Measurements from ENCODE around the gene SSH3. TPM values are rescaled to one million over a fixed set of nuclear protein-coding genes. Genes with fewer than 3 reads are reported as not detected.
A peak's percentile ranks its signal among the peaks of the same experiment; 100 is the strongest.

Gene SSH3
- total RNA-seq, 4 donors from 2014 or later, result 55.9 to 128 (median 99.9) TPM

- H3K36me3 ChIP-seq, result no peaks in the 10 kb centered on the region
- H3K27me3 ChIP-seq, result no peaks in the 10 kb centered on the region
- TF ChIP-seq POLR2A (IDR thresholded peaks at IDR 0.05) (peak in 1 of 2 donors; percentile 3), CTCF (IDR thresholded peaks at IDR 0.05) (peak; percentile 76 to 91 (median 85))
- peak overlapping the region in 3 of 4 donors; percentile 44 to 57 (median 55) for H3K27ac ChIP-seq
- no peaks in the 10 kb centered on the region for H3K9me3 ChIP-seq
- peaks cover 2 to 33% (median 21%) of the 10 kb centered on the region in 4 donors for H3K4me1 ChIP-seq
- DNase-seq, result peak; percentile 84 to 93 (median 87)
- H3K4me3 ChIP-seq, result no peak overlapping the region
These were observed 40.3 kb upstream of the SSH3 start for GRCh38 chr11:67262731-67263675.

GRCh38 chr11:67264260-67264659 lies 39.1 kb upstream of the SSH3 start:
- Histone ChIP-seq H3K27me3 (no peaks in the 10 kb centered on the region), H3K4me3 (no peak overlapping the region), H3K4me1 (peaks cover 12 to 46% (median 33%) of the 10 kb centered on the region in 4 donors), H3K36me3 (peaks cover 0 to 6% (median 0%) of the 10 kb centered on the region in 3 donors), H3K27ac (no peak overlapping the region), H3K9me3 (no peaks in the 10 kb centered on the region)
- no peak for DNase-seq
- TF ChIP-seq CTCF (IDR thresholded peaks at IDR 0.05) (no peak), POLR2A (IDR thresholded peaks at IDR 0.05) (no peak)

- Histone ChIP-seq H3K4me3 (no peak overlapping the region), H3K27me3 (no peaks in the 10 kb centered on the region), H3K4me1 (peaks cover 15 to 54% (median 41%) of the 10 kb centered on the region in 4 donors), H3K36me3 (peaks cover 0 to 6% (median 0%) of the 10 kb centered on the region in 3 donors), H3K27ac (no peak overlapping the region), H3K9me3 (no peaks in the 10 kb centered on the region)
- DNase-seq, result peak in 2 of 3 donors; percentile 44 to 46
- TF ChIP-seq POLR2A (IDR thresholded peaks at IDR 0.05), result no peak
- TF ChIP-seq CTCF (IDR thresholded peaks at IDR 0.05), result no peak
These were observed 38.3 kb upstream of the SSH3 start for GRCh38 chr11:67264877-67265632.

- Histone ChIP-seq H3K36me3 (peaks cover 0 to 6% (median 0%) of the 10 kb centered on the region in 3 donors), H3K4me1 (peaks cover 15 to 62% (median 47%) of the 10 kb centered on the region in 4 donors), H3K27ac (peak overlapping the region; percentile 57 to 99 (median 63)), H3K27me3 (no peaks in the 10 kb centered on the region), H3K9me3 (no peaks in the 10 kb centered on the region), H3K4me3 (peak overlapping the region in 2 of 4 donors; percentile 17 to 36)
- DNase-seq, result peak; percentile 74 to 88 (median 87)
- TF ChIP-seq POLR2A (IDR thresholded peaks at IDR 0.05) (no peak), CTCF (IDR thresholded peaks at IDR 0.05) (peak; percentile 70 to 96 (median 92))
These were observed 37.5 kb upstream of the SSH3 start for GRCh38 chr11:67265633-67266448.
